Omental fat pad (tissue), 4 donors: Measurements from ENCODE around the gene BTBD16. TPM values are rescaled to one million over a fixed set of nuclear protein-coding genes. Genes with fewer than 3 reads are reported as not detected.

Experiments
- ATAC-seq: fragments of 150-250 bp; one replicate; pipeline ENCODE4 v1.9.1; 2016; ENCODE audit warnings: mild to moderate bottlenecking, moderate library complexity; ENCODE audit not compliant: low FRiP score
- DNase-seq: peaks from one replicate; pipeline ENCODE4 v3.0.0-alpha.2; 2019; ENCODE audit warnings: low spot score
- CTCF ChIP-seq, 3 donors: fragments of 450-650 bp; IDR thresholded peaks; one replicate each; pipeline ENCODE4 v1.5.1; 2016 to 2017; ENCODE audit warnings: antibody characterized with exemption in 3 of 3, mild to moderate bottlenecking in 3 of 3, moderate library complexity in 2 of 3
- total RNA-seq, 4 donors: library from RNA; depleted of rRNA; stranded (reverse); fragments of >200 nt; gene quantifications; one replicate each; pipeline ENCODE4 v1.1.0, GENCODE V29; 2016

BTBD16 gene
- total RNA-seq, 4 donors from 2014 or later = 0.37 TPM; not detected in 3

DNA sequence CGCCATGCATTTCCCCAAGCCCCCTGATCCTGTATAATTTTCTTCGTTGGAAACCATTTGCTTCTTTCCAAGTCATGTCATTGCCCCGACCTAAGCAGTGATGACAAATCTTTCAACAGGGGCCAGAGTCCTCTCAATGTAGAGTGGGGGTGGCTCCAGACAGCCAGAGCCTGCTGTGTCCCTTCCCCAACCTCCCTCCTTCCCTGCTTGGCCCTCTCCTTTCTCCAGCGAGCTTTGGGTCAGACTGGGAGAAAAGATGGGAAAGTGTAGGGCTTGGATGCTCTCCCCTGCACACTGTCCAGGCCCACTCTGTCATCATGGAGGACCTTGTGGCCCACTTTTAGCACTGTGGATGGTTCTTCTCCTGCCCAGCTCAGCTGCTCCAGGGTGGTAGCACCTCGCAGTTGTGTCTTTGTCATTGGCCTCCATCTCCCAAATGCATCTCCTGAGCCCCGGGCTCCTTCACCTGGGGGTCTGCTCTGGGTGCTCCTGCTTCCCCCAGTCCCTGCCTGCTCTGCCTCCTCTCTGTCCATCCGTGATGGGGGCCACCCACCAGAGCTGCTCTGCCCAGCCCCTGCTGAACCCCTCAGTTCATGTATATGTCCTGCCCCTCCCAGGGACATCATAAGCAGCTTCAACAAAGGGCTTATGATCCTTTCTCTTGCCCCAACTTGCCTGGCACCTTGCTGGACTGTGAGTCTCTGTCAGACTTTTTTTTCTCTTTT, 37.5 kb downstream of the BTBD16 start:
- peak; percentile 40 for ATAC-seq
- no peak for DNase-seq
- no peak for TF ChIP-seq CTCF (IDR thresholded peaks at IDR 0.05)

DNA sequence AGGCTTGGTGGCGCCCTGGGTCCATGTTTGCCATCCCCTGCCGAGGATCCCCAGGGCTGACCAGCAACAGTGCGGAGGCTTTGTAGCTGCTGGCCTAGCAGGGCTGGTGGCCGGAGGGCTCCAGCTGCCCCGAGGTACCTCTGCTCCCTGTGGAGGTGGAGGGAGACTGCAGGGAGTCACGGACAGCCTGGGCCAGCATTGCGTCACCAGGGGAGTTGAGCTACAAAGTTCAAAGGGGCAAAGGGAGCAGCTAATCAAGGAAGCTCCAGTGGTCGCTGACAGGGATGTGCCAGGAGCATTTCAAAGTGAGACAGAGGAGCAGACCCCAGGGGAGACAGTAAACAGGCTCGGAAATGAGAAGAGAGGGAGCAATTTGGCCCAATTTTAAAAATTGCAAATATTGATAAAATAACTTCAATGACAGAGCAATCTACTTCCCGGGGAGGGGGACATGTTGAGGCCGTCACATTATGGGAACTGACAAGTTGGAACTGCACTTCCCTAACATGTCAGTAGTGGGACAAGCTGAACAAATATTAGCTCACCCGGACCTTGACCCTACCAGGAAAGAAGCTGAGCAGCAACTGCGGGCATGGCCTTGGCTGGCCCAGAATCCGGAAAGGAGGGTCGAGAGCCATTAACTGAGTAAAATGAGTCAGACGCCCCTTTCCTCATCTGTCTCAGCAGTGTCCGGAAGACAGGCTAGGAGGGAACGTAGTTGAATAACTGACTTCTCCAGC, 39.4 kb downstream of the BTBD16 start:
- no peak for DNase-seq
- no peak for TF ChIP-seq CTCF (IDR thresholded peaks at IDR 0.05)
- no peak for ATAC-seq

- no peak for TF ChIP-seq CTCF (IDR thresholded peaks at IDR 0.05)
- no peak for DNase-seq
- ATAC-seq = no peak
Observed at GRCh38 chr10:122311051-122311410, 39.9 kb downstream of the BTBD16 start.

GRCh38 chr10:122311716-122312115, 40.6 kb downstream of the BTBD16 start:
- no peak for TF ChIP-seq CTCF (IDR thresholded peaks at IDR 0.05)
- ATAC-seq (no peak), DNase-seq (no peak)

- no peak for TF ChIP-seq CTCF (IDR thresholded peaks at IDR 0.05)
- ATAC-seq = no peak
- DNase-seq = no peak
Observed at GRCh38 chr10:122316224-122316884, 45.3 kb downstream of the BTBD16 start.

- no peak for TF ChIP-seq CTCF (IDR thresholded peaks at IDR 0.05)
- DNase-seq (no peak), ATAC-seq (no peak)
Observed at GRCh38 chr10:122321960-122322359, 50.9 kb downstream of the BTBD16 start.
